Lower lobe of right lung (tissue), 2 donors: Measurements from ENCODE around the gene PAPLN. TPM values are rescaled to one million over a fixed set of nuclear protein-coding genes. Genes with fewer than 3 reads are reported as not detected.
A peak's percentile ranks its signal among the peaks of the same experiment; 100 is the strongest.

Experiments
- ATAC-seq, 2 donors: fragments of 200-7000 bp; cut with Tn5 transposase; one replicate each; pipeline ENCODE4 v1.9.1; 2020 to 2022; ENCODE audit warnings: mild to moderate bottlenecking in 2 of 2, moderate library complexity in 2 of 2
- DNase-seq: peaks from one replicate; pipeline ENCODE4 v3.0.0-alpha.2; 2020
- H3K27ac ChIP-seq: fragments of 200-600 bp; one replicate; pipeline ENCODE4 v1.8.0; 2022
- H3K27me3 ChIP-seq: fragments of 200-600 bp; one replicate; pipeline ENCODE4 v1.8.0; 2022; ENCODE audit warnings: low read depth
- H3K36me3 ChIP-seq: fragments of 200-600 bp; one replicate; pipeline ENCODE4 v1.8.0; 2022; ENCODE audit warnings: mild to moderate bottlenecking
- H3K4me1 ChIP-seq: fragments of 200-600 bp; one replicate; pipeline ENCODE4 v1.8.0; 2022
- H3K4me3 ChIP-seq: fragments of 200-600 bp; one replicate; pipeline ENCODE4 v1.8.0; 2022; ENCODE audit warnings: mild to moderate bottlenecking
- H3K9me3 ChIP-seq: fragments of 200-600 bp; one replicate; pipeline ENCODE4 v1.8.0; 2022
- intact Hi-C: fragments of 100-400 bp; cut with DNase I; formaldehyde crosslinking; loops from one replicate; pipeline ENCODE4 v1.11.0; 2022
- total RNA-seq: library from RNA; stranded (reverse); fragmentation: NEBNext Ultra II Directional; extraction: Animal tissue kit (Norgen Biotek cat#: 25700); gene quantifications from one replicate; pipeline ENCODE4 v1.2.1, GENCODE V29; 2021
- TF ChIP-seq, protein P1 (sequence below): fragments of 200-600 bp; IDR thresholded peaks from one replicate; pipeline ENCODE4 v1.8.0; 2022; ENCODE audit warnings: antibody characterized with exemption, mild to moderate bottlenecking
- donor health status: DM: no; HTN: yes; CAD: no; lungs with severe emphysema.

The PAPLN gene
- total RNA-seq, 1 donor from 2014 or later, result 10.7 TPM

DNA sequence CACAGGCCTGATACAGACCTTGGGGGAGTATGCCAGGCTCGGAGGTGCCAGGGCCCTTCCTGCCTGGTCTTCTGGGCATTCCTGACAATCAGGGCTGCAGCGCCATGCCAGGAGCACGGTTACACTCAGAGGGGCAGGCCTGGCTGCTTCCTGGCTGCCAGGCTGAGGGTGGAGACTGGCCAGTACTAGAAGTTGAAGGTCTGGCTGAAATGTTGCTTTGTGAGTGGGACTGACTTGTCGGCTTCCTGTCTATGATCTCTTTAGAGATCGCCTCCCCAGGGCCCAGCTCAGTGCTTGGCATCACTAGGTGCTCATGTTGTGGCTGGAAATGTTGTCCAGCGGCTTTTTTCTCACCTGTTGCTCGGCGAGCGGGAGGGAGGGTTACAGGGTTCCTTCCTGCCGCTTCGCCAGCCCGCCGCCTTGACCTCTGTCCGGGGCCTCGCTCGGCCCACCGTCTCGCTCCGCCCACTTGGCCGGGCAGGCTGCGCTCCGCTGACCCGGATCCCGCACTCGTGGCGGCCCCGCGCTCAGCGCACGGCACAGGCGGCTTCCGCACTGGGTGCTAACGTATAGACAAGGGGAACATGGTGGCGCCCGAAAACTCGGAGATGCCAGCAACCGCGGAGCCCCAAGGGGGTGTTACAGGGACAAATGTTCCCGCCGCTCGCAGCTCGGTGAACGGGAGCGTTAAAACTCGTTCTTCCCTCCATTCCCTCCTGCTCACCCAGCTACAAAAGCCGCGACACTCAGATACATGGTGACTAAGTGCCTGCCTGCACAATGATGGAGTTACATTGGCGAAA is 32.6 kb downstream of the PAPLN start:
- intact Hi-C loops, result no loop called here
- peaks cover 28% of the 10 kb centered on the region for H3K36me3 ChIP-seq
- TF ChIP-seq, protein P1, sequence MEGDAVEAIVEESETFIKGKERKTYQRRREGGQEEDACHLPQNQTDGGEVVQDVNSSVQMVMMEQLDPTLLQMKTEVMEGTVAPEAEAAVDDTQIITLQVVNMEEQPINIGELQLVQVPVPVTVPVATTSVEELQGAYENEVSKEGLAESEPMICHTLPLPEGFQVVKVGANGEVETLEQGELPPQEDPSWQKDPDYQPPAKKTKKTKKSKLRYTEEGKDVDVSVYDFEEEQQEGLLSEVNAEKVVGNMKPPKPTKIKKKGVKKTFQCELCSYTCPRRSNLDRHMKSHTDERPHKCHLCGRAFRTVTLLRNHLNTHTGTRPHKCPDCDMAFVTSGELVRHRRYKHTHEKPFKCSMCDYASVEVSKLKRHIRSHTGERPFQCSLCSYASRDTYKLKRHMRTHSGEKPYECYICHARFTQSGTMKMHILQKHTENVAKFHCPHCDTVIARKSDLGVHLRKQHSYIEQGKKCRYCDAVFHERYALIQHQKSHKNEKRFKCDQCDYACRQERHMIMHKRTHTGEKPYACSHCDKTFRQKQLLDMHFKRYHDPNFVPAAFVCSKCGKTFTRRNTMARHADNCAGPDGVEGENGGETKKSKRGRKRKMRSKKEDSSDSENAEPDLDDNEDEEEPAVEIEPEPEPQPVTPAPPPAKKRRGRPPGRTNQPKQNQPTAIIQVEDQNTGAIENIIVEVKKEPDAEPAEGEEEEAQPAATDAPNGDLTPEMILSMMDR, result no peak
- DNase-seq (peak; percentile 77), ATAC-seq (peak; percentile 80 to 89)
- H3K9me3 ChIP-seq, result no peaks in the 10 kb centered on the region
- peaks cover 14% of the 10 kb centered on the region for H3K4me1 ChIP-seq
- H3K27me3 ChIP-seq, result no peaks in the 10 kb centered on the region
- H3K27ac ChIP-seq, result peak overlapping the region; percentile 53
- peak overlapping the region; percentile 52 for H3K4me3 ChIP-seq

DNA sequence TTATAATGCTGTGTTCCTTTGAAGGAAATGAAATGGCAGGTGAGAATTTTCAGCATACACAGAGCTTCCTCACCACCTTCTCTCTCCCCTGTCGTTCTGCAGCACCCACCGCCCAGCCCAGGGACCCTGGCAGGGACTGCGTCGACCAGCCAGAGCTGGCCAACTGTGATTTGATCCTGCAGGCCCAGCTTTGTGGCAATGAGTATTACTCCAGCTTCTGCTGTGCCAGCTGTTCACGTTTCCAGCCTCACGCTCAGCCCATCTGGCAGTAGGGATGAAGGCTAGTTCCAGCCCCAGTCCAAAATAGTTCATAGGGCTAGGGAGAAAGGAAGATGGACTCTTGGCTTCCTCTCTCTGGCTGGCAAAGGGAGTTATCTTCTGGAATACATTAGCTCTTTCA is 35.1 kb downstream of the PAPLN start:
- Histone ChIP-seq H3K4me3 (no peak overlapping the region), H3K4me1 (peaks cover 14% of the 10 kb centered on the region), H3K36me3 (peaks cover 53% of the 10 kb centered on the region), H3K9me3 (no peaks in the 10 kb centered on the region), H3K27ac (no peak overlapping the region), H3K27me3 (no peaks in the 10 kb centered on the region)
- DNase-seq (no peak), ATAC-seq (no peak)
- TF ChIP-seq, protein P1, result no peak
- intact Hi-C loops, result no loop called here

DNA sequence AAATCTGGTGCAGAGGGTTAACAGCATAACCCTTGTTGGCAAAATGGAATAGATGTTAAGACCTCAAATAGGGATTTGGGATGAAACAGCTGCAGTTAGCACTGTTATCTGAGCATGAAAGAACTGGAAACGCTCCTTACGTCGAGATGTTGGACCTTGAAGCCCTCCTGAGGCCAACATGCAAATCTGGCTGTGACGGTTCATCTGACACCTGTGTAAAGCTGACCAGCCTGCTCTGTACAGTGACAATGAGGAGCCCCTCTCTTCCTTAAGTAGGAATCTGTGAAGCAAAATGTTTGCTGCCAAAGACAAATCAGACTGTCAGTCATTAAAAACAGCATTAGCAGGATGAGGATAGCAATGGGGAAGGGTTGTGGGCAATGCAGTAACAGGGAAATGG is 36.5 kb downstream of the PAPLN start:
- no peak overlapping the region for H3K4me3 ChIP-seq
- peaks cover 66% of the 10 kb centered on the region for H3K36me3 ChIP-seq
- peaks cover 14% of the 10 kb centered on the region for H3K4me1 ChIP-seq
- H3K9me3 ChIP-seq, result no peaks in the 10 kb centered on the region
- DNase-seq (no peak), ATAC-seq (no peak)
- no peaks in the 10 kb centered on the region for H3K27me3 ChIP-seq
- TF ChIP-seq, protein P1, result no peak
- intact Hi-C loops, result no loop called here
- no peak overlapping the region for H3K27ac ChIP-seq

DNA sequence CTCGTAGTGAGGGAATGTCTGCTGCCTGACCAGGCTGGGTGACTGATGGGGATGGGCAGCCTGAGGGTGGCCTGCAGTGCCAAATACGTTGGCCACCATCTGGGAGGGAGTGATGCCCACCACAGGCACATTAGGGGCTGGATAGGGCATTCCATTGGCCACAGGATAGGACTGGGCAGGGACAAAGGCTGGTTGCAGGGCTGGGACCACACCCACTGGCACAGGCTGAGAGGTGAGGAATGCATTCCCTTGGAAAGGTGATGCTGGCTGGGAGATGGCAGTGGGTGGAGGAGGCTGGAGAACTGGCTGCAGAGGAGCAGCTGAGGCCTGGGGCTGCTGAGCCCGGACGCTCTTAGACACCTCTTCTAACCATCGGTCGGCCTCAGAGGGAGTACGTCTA is 39.5 kb downstream of the PAPLN start:
- peak in 1 of 2 donors; percentile 32 for ATAC-seq
- Histone ChIP-seq H3K27me3 (no peaks in the 10 kb centered on the region), H3K9me3 (no peaks in the 10 kb centered on the region), H3K4me3 (no peak overlapping the region), H3K36me3 (peaks cover 95% of the 10 kb centered on the region), H3K27ac (no peak overlapping the region), H3K4me1 (no peaks in the 10 kb centered on the region)
- no peak for DNase-seq
- TF ChIP-seq, protein P1, result no peak
- intact Hi-C loops, result no loop called here

DNA sequence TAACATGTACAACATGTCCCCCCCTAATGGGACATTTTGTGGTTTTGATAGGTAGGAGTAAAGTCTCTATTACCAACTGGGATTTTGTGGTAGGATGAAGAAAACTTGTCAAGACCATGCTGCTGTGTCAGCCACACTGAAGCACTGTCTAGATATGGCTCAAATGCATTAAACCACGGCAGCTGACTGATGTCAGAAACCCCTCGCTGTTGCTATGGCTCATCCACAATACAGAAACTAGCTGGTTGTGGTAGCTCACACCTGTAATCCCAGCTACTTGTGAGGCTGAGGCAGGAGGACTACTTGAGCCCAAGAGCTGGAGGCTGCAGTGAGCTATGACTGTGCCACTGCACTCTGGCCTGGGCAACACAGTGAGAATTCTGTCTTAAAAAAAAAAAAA is 40.1 kb downstream of the PAPLN start:
- intact Hi-C loops, result no loop called here
- no peaks in the 10 kb centered on the region for H3K27me3 ChIP-seq

More for the DNA sequence above, 40.1 kb downstream of the PAPLN start:
- Histone ChIP-seq H3K4me1 (no peaks in the 10 kb centered on the region), H3K9me3 (no peaks in the 10 kb centered on the region), H3K4me3 (no peak overlapping the region), H3K27ac (no peak overlapping the region), H3K36me3 (peaks cover 96% of the 10 kb centered on the region)
- TF ChIP-seq, protein P1, result no peak
- ATAC-seq, result no peak
- DNase-seq, result no peak
